Pulmonary artery endothelial cell (primary cell): ENCODE results near the gene SLC11A1. TPM values are rescaled to one million over a fixed set of nuclear protein-coding genes. Genes with fewer than 3 reads are reported as not detected.

Experiments used
- DNase-seq: peaks from one replicate; pipeline ENCODE4 v3.0.0-alpha.2; 2011; ENCODE audit warnings: low read depth, low spot score
- total RNA-seq: library from RNA; depleted of rRNA; stranded (reverse); fragments of >200 nt; gene quantifications from 2 replicates; pipeline ENCODE4 v1.2.3, GENCODE V29; 2014

SLC11A1 gene
- total RNA-seq, 1 donor from 2014 or later = not detected

- DNase-seq = no peak
Measured at GRCh38 chr2:218404351-218405085, 22.4 kb downstream of the SLC11A1 start.

GRCh38 chr2:218405086-218405745 lies 23.1 kb downstream of the SLC11A1 start:
- DNase-seq = no peak

GRCh38 chr2:218405746-218406208 lies 23.7 kb downstream of the SLC11A1 start:
- no peak for DNase-seq

GRCh38 chr2:218406209-218406948 lies 24.3 kb downstream of the SLC11A1 start:
- peak; percentile 75 for DNase-seq

DNA sequence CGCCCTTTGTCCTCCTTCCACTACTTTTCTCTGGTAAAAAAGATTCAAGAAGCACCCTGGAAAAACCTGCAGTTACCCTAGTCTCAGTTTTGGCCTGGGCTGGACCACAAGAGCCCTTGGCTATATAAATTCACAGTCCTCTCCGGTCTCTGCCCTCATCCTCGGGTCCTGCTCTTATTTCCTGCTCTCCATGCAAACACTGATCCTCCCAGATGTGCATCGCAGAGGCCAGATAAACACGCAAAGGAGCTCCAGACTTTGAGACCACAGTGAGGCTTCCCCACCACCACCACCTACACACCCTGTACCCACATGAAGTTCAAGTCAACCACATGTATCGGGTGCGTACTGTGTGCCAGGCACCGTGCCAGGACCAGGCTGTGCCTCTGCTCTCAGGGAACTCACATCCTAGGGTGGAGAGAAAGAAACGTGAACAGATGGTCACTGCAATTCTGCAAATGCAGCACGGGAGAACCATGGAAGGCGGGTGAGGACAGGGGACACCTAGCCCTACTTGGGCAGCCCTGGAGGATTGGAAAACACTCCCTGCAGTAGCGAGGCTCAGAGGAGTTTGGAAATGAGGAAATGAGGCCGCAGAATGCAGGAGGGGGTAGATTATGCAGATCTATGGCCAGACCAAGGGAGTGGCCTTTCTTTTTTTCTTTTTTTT lies 25.0 kb downstream of the SLC11A1 start:
- no peak for DNase-seq

- DNase-seq = no peak
Measured at GRCh38 chr2:218407717-218408116, 25.6 kb downstream of the SLC11A1 start.

DNA sequence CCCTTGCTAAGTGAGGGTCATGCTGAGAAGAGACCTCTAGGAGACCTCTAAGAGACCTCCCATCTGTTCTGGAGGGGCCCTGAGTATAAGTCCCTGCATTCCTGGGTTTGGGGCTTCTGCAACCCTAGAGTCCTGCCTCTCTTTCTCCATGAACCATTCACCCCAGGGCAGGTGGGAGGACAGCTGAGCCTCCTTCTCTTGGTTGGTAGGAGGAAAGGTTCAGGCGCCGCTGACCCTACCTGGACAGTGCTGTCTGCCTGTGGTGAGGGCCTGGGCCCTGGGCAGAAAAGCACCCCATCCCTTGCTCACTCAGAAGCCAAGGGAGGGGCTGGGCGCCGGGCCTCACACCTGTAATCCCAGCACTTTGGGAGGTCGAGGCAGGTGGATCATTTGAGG lies 36.2 kb downstream of the SLC11A1 start:
- no peak for DNase-seq

DNA sequence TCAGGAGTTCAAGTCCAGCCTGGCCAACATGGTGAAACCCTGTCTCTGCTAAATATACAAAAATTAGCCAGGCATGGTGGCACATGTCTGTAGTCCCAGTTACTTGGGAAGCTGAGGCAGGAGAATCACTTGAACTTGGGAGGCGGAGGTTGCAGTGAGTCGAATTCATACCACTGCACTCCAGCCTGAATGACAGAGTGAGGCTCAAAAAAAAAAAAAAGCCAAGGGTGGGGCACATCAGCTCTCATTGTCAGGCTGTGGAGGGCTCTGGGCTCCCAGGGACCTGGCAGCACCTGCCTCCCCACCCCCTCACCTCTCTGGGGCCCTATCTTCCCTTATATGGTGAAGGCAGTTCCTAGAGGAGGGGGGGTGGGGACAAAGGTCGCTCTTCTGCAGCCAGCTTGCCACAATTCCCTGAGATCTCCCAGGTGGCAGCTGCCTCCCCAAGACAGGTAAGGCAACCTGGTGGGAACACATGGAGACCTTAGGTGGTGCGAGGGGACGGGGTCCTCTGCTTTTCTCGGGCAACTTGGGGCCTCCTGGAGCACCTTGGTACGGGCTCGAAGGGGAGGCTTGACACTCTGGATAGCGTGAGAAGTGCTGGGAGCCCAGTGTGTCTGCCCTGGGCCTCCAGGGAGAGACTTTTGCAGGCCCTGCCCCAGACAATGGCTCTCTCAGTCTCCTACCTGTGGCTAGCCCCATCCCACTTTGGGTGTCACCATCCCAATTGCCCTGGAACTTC lies 36.8 kb downstream of the SLC11A1 start, which contains the start of gene VIL1:
VIL1 (plus strand) TSS at position 407 of the 742 bp plus-strand sequence. CDS start 4,656 bp downstream, outside the sequence.
- DNase-seq = no peak

DNA sequence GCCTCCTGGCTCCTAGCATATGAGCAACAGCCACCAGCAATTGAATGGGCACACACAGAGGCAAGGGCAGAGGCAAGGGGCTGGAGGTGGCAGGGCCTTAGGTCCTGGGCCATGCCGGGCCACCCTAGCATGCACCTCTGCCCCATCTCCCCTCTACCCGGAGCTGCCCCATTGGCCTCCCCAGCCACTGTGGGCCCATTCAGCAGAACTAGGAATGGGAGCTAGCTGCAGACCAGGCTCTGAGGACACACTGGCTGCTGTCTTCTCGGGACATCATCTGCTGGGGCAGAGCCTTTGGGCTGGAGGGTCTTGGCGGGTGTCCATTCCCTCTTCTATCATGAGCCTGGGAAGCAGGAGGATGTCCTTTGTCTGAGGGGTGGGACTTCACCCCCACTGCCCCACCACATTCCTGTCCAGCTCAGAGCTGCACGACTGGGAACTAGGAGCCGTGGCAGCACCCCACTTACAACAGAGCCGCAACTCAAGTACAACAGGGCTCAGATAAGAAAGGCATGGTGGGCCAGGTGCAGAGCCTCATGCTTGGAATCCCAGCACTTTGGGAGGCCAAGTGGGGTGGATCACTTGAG lies 37.6 kb downstream of the SLC11A1 start:
- DNase-seq = no peak

DNA sequence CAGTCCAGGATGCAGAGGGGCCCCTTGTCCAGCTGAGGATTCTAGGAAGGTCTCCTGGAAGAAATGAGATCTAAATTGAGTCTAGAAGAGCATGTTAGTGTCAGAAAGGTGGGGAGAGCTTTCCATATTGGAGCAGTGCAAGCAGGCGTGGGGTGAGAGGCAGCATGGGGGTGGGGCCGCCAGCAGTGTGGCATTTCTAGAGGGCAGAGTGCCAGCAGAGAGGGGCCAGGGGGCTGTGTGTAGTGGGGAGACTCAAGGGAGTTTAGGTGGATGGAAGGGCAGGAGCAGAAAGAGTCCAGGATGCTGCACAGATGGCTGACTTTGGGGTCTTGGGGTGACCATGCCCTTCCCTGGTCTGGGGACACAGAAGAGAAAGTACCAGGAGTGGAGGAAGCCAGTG lies 39.0 kb downstream of the SLC11A1 start:
- no peak for DNase-seq

- no peak for DNase-seq
Measured at GRCh38 chr2:218422403-218423086, 40.5 kb downstream of the SLC11A1 start.

GRCh38 chr2:218423584-218423983 lies 41.5 kb downstream of the SLC11A1 start:
- no peak for DNase-seq

GRCh38 chr2:218425531-218425930 lies 43.5 kb downstream of the SLC11A1 start:
- DNase-seq = no peak

GRCh38 chr2:218427741-218428140 lies 45.7 kb downstream of the SLC11A1 start:
- no peak for DNase-seq

GRCh38 chr2:218428846-218429558 lies 46.9 kb downstream of the SLC11A1 start:
- no peak for DNase-seq

DNA sequence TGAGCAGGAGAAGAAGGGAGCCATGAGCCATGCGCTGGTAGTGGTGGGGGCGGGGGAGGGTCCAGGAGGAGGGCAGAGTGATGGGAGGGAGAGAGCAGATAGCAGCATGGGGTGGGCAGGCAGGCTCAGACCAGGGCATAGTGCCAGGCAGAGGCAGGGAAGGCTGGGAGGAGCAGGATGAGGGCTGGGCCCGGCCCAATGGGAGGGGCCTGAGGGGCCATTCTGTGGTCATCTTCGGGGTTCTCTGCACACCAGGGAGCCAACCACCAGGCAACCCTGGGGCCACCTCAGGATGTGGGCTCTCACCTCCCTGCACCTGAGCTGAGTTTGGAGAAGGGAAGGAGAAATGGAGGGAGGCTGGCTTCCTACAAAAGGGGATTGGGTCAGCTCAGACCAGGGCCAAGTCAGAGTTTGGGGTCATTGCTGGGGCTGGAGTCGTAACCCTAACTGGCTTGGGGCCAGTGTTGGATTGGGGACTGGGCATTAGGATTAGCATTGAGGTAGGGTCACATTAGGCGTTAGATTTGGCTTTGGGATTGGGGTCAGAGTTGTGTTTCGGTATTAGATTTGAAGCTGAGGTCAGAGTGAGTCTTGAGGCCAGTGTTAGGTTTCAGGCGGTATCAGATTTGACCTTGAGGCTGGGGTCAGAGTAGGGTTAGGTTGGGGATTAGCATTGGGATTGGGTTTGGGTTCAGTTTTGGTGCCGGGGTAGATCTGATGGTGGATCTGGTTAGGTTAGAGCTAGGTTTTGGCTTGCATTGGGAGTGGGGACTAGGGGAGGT lies 48.0 kb downstream of the SLC11A1 start:
- DNase-seq = no peak

DNA sequence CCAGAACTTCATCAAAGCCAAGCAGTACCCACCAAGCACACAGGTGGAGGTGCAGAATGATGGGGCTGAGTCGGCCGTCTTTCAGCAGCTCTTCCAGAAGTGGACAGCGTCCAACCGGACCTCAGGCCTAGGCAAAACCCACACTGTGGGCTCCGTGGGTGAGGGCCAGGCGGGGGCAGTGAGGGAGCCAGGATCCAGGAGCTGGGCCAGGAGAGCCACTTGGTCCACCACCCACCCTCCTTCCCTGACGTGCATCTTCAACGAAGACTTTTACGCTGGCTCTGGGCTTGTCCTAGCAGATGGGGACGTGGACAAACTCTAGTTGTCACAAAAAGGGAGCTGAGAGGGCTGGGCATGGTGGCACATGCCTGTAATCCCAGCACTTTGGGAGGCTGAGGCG lies 48.6 kb downstream of the SLC11A1 start:
- DNase-seq = no peak

- no peak for DNase-seq
Measured at GRCh38 chr2:218431878-218432277, 49.8 kb downstream of the SLC11A1 start.
